HEK293 (cell line): ENCODE data around the gene KLHL22.

Experiments
- CTCF ChIA-PET: fragments of 350-600 bp; formaldehyde crosslinking; extraction: SDS; loops from one replicate; lab custom pipeline; 2021; ENCODE audit warnings: antibody characterized with exemption; lab: Yijun Ruan, JAX
- POLR2A ChIA-PET: fragments of 300-600 bp; formaldehyde crosslinking; extraction: SDS; loops from one replicate; lab custom pipeline; 2020; ENCODE audit warnings: antibody characterized with exemption, inconsistent platforms; lab: Yijun Ruan, JAX
- H3K27ac ChIP-seq: fragments of 200-500 bp; sonication (Bioruptor generic); 2 replicates; pipeline ENCODE4 v1.5.1; 2014; ENCODE audit warnings: low read depth, low read length, control low read depth, inconsistent platforms; ENCODE audit errors: extremely low read depth
- H3K36me3 ChIP-seq, 2 experiments: fragments of 200-500 bp in 1 of 2; sonication (Bioruptor generic) in 1 of 2; 1 replicate in 1 of 2; 2 replicates in 1 of 2; pipeline ENCODE4 v1.5.1; 2014 to 2017; ENCODE audit warnings: inconsistent platforms in 2 of 2, low read length in 2 of 2; ENCODE audit not compliant: control insufficient read depth in 2 of 2, insufficient read depth in 1 of 2
- H3K4me1 ChIP-seq: fragments of 200-500 bp; sonication (Bioruptor generic); 2 replicates; pipeline ENCODE4 v1.5.1; 2014; ENCODE audit warnings: mild to moderate bottlenecking, low read length, inconsistent platforms; ENCODE audit not compliant: control insufficient read depth, insufficient read depth
- H3K4me3 ChIP-seq: 2 replicates; pipeline ENCODE4 v1.5.1; 2011; ENCODE audit warnings: low read depth, mild to moderate bottlenecking, control low read depth, low read length, moderate library complexity
- H3K9me3 ChIP-seq: fragments of 200-500 bp; sonication (Bioruptor generic); 2 replicates; pipeline ENCODE4 v1.5.1; 2014; ENCODE audit warnings: low read depth, low read length, inconsistent platforms; ENCODE audit not compliant: control insufficient read depth, insufficient read depth
- AEBP2 ChIP-seq: fragments of 450-650 bp; formaldehyde crosslinking; IDR thresholded peaks from 2 replicates; pipeline ENCODE4 v1.5.1; 2016; ENCODE audit warnings: missing biosample characterization, missing genetic modification characterization, borderline replicate concordance
- GFI1B ChIP-seq: fragments of 450-650 bp; formaldehyde crosslinking; IDR thresholded peaks from 2 replicates; pipeline ENCODE4 v1.5.1; 2016; ENCODE audit warnings: missing biosample characterization, missing genetic modification characterization
- PRDM6 ChIP-seq: fragments of 450-650 bp; formaldehyde crosslinking; IDR thresholded peaks from 2 replicates; pipeline ENCODE4 v1.5.1; 2017; ENCODE audit warnings: missing biosample characterization, missing genetic modification characterization
- REST ChIP-seq: fragments of 450-650 bp; formaldehyde crosslinking; IDR thresholded peaks from 2 replicates; pipeline ENCODE4 v1.5.1; 2016; ENCODE audit warnings: missing biosample characterization, missing genetic modification characterization
- SALL2 ChIP-seq: fragments of 450-650 bp; formaldehyde crosslinking; IDR thresholded peaks from 2 replicates; pipeline ENCODE4 v1.5.0; 2017; ENCODE audit warnings: missing biosample characterization, mild to moderate bottlenecking, missing genetic modification characterization, borderline replicate concordance
- ZBTB26 ChIP-seq: fragments of 450-650 bp; formaldehyde crosslinking; optimal IDR thresholded peaks from 2 replicates; pipeline ENCODE3; 2016; ENCODE audit warnings: missing biosample characterization, mild to moderate bottlenecking, missing genetic modification characterization
- ZBTB48 ChIP-seq: fragments of 450-650 bp; formaldehyde crosslinking; IDR thresholded peaks from 2 replicates; pipeline ENCODE4 v1.5.1; 2016; ENCODE audit warnings: missing biosample characterization, missing genetic modification characterization
- ZIC2 ChIP-seq: fragments of 450-650 bp; formaldehyde crosslinking; IDR thresholded peaks from 2 replicates; pipeline ENCODE4 v1.5.1; 2016; ENCODE audit warnings: missing biosample characterization, missing genetic modification characterization
- ZNF138 ChIP-seq: fragments of 450-650 bp; formaldehyde crosslinking; IDR thresholded peaks from 2 replicates; pipeline ENCODE4 v1.5.1; 2016; ENCODE audit warnings: missing biosample characterization, missing genetic modification characterization, borderline replicate concordance
- ZNF174 ChIP-seq: fragments of 450-650 bp; formaldehyde crosslinking; IDR thresholded peaks from 2 replicates; pipeline ENCODE4 v1.5.0; 2017; ENCODE audit warnings: missing biosample characterization, mild to moderate bottlenecking, missing genetic modification characterization
- ZNF202 ChIP-seq: fragments of 450-650 bp; formaldehyde crosslinking; IDR thresholded peaks from 2 replicates; pipeline ENCODE4 v1.5.1; 2016; ENCODE audit warnings: missing biosample characterization, missing genetic modification characterization, borderline replicate concordance
- ZNF266 ChIP-seq: fragments of 450-650 bp; formaldehyde crosslinking; IDR thresholded peaks from 2 replicates; pipeline ENCODE4 v1.5.1; 2016; ENCODE audit warnings: missing biosample characterization, missing genetic modification characterization, low read depth
- ZNF280D ChIP-seq: fragments of 450-650 bp; formaldehyde crosslinking; IDR thresholded peaks from 2 replicates; pipeline ENCODE4 v1.5.1; 2016; ENCODE audit warnings: missing biosample characterization, missing genetic modification characterization
- ZNF350 ChIP-seq: fragments of 450-650 bp; formaldehyde crosslinking; IDR thresholded peaks from 2 replicates; pipeline ENCODE4 v1.5.0; 2017; ENCODE audit warnings: missing biosample characterization, mild to moderate bottlenecking, missing genetic modification characterization
- ZNF404 ChIP-seq: fragments of 450-650 bp; formaldehyde crosslinking; IDR thresholded peaks from 2 replicates; pipeline ENCODE4 v1.5.1; 2017; ENCODE audit warnings: missing biosample characterization, missing genetic modification characterization
- ZNF514 ChIP-seq: fragments of 450-650 bp; formaldehyde crosslinking; IDR thresholded peaks from 2 replicates; pipeline ENCODE4 v1.5.1; 2016; ENCODE audit warnings: missing biosample characterization, missing genetic modification characterization
- ZNF518A ChIP-seq: fragments of 450-650 bp; formaldehyde crosslinking; conservative IDR thresholded peaks from 2 replicates; pipeline ENCODE4 v1.5.1; 2016; ENCODE audit warnings: low read depth, missing biosample characterization, missing genetic modification characterization
- ZNF585B ChIP-seq: fragments of 450-650 bp; formaldehyde crosslinking; IDR thresholded peaks from 2 replicates; pipeline ENCODE4 v1.5.1; 2016; ENCODE audit warnings: missing biosample characterization, missing genetic modification characterization
- ZNF707 ChIP-seq: fragments of 450-650 bp; formaldehyde crosslinking; IDR thresholded peaks from 2 replicates; pipeline ENCODE4 v1.5.1; 2016; ENCODE audit warnings: missing biosample characterization, missing genetic modification characterization
- ZNF76 ChIP-seq: fragments of 450-650 bp; formaldehyde crosslinking; IDR thresholded peaks from 2 replicates; pipeline ENCODE4; 2016; ENCODE audit warnings: low read depth, missing biosample characterization, missing genetic modification characterization, borderline replicate concordance
- ZNF843 ChIP-seq: fragments of 450-650 bp; formaldehyde crosslinking; IDR thresholded peaks from 2 replicates; pipeline ENCODE4 v1.5.1; 2016; ENCODE audit warnings: missing biosample characterization, missing genetic modification characterization

The KLHL22 gene

GRCh38 chr22:20418211-20418788 is 77.3 kb downstream of the KLHL22 start:
- CTCF ChIA-PET: interaction anchor here (0.5 to 4.5 kb wide), 44 partner anchors 10 to 585 kb away, joined by 3 to 133 read pairs (median 4); partner anchors contain the start of genes DGCR6L and ZNF74
- H3K27ac ChIP-seq: no peak overlapping the region
- peak overlapping the region; percentile 40 for H3K4me3 ChIP-seq
- H3K4me1 ChIP-seq: no peaks in the 10 kb centered on the region
- POLR2A ChIA-PET: interaction anchor here (0.6 to 1.1 kb wide), 11 partner anchors 12 to 227 kb away, joined by 3 to 8 read pairs (median 5); partner anchors contain the start of genes DGCR6L and KLHL22
- no peaks in the 10 kb centered on the region for H3K36me3 ChIP-seq
- H3K9me3 ChIP-seq: no peaks in the 10 kb centered on the region
- TF ChIP-seq ZNF404 (no peak), ZNF843 (tag by site-specific recombination) (no peak), ZNF76 (0 out of 2 replicates have a peak, but pooled peaks have one; percentile 12), ZIC2 (tag by site-specific recombination) (peak; percentile 58), ZNF518A (tag by site-specific recombination) (no peak), ZNF174 (no peak), AEBP2 (tag by site-specific recombination) (no peak), ZNF514 (tag by site-specific recombination) (no peak), ZBTB48 (no peak), ZNF350 (tag by site-specific recombination) (no peak), ZNF266 (tag by site-specific recombination) (no peak), ZNF202 (tag by site-specific recombination) (no peak), SALL2 (tag by site-specific recombination) (no peak), PRDM6 (tag by site-specific recombination) (no peak), ZNF280D (tag by site-specific recombination) (no peak), GFI1B (tag by site-specific recombination) (no peak), ZNF707 (tag by site-specific recombination) (no peak), ZBTB26 (tag by site-specific recombination) (peak; percentile 90), ZNF138 (no peak), ZNF585B (no peak), REST (no peak)
